SK-N-MC (cell line): ENCODE measurements around the gene PRDM15.

ENCODE experiments used
- DNase-seq: peaks from one replicate; pipeline ENCODE4 v3.0.0-alpha.2; 2011; ENCODE audit warnings: low read depth, low spot score
- H3K27ac ChIP-seq: fragments of 200-600 bp; sonication (generic); 2 replicates; pipeline ENCODE4 v1.5.1; 2016; ENCODE audit warnings: mixed run types
- H3K36me3 ChIP-seq: fragments of 200-600 bp; sonication (generic); 2 replicates; pipeline ENCODE4 v1.6.1; 2017; ENCODE audit warnings: antibody characterized with exemption, low read length, mixed read lengths; ENCODE audit not compliant: insufficient read depth
- H3K4me3 ChIP-seq: fragments of 200-600 bp; sonication (generic); 2 replicates; pipeline ENCODE4 v1.5.1; 2016
- H3K9ac ChIP-seq: fragments of 200-600 bp; sonication (generic); 2 replicates; pipeline ENCODE4 v1.8.0; 2017; ENCODE audit warnings: mixed run types, mixed read lengths; ENCODE audit not compliant: insufficient read length
- H3K9me3 ChIP-seq: fragments of 200-600 bp; sonication (generic); 2 replicates; pipeline ENCODE4 v1.6.1; 2017; ENCODE audit warnings: low read depth, mild to moderate bottlenecking, antibody characterized with exemption, low read length, moderate library complexity, mixed read lengths
- EZH2 ChIP-seq: fragments of 200-600 bp; sonication (generic); IDR thresholded peaks from one replicate; pipeline ENCODE4 v1.6.1; 2017; ENCODE audit warnings: antibody characterized with exemption
- FOXP2 ChIP-seq: optimal IDR thresholded peaks from 2 replicates; pipeline ENCODE3; 2011; ENCODE audit warnings: mild to moderate bottlenecking, moderate library complexity; ENCODE audit not compliant: insufficient read depth; ENCODE audit errors: extremely low read length, control extremely low read depth
- POLR2AphosphoS5 ChIP-seq: IDR thresholded peaks from 2 replicates; pipeline ENCODE4 v1.6.1; 2012; ENCODE audit warnings: mild to moderate bottlenecking, low read depth, low read length, borderline replicate concordance

PRDM15 gene

GRCh38 chr21:41769933-41770332 is 109.2 kb downstream of the PRDM15 start:
- H3K36me3 ChIP-seq: peaks cover 7% of the 10 kb centered on the region; the same call in 1 of the 2 replicates
- no peak for DNase-seq
- H3K4me3 ChIP-seq: no peak overlapping the region
- no peak overlapping the region for H3K9ac ChIP-seq
- TF ChIP-seq EZH2 (no peak), POLR2AphosphoS5 (no peak), FOXP2 (no peak)
- H3K27ac ChIP-seq: no peak overlapping the region
- no peaks in the 10 kb centered on the region for H3K9me3 ChIP-seq

GRCh38 chr21:41769521-41769920 is 109.6 kb downstream of the PRDM15 start:
- TF ChIP-seq POLR2AphosphoS5 (no peak), EZH2 (no peak)
- no peak for DNase-seq
- peaks cover 7% of the 10 kb centered on the region; the same call in 1 of the 2 replicates for H3K36me3 ChIP-seq
- no peaks in the 10 kb centered on the region for H3K9me3 ChIP-seq
- peak overlapping the region; percentile 92; the same call in 1 of the 2 replicates for H3K4me3 ChIP-seq
- no peak overlapping the region for H3K27ac ChIP-seq
- H3K9ac ChIP-seq: no peak overlapping the region

GRCh38 chr21:41769111-41769510 is 110.0 kb downstream of the PRDM15 start:
- DNase-seq: no peak
- Histone ChIP-seq H3K27ac (peak overlapping the region; percentile 95), H3K9me3 (no peaks in the 10 kb centered on the region), H3K36me3 (peaks cover 7% of the 10 kb centered on the region; the same call in 1 of the 2 replicates), H3K9ac (peak overlapping the region; percentile 85), H3K4me3 (peak overlapping the region; percentile 92)
- TF ChIP-seq POLR2AphosphoS5 (no peak), FOXP2 (no peak), EZH2 (no peak)

GRCh38 chr21:41768437-41769042 is 110.6 kb downstream of the PRDM15 start:
- Histone ChIP-seq H3K4me3 (peak overlapping the region; percentile 92), H3K36me3 (peaks cover 7% of the 10 kb centered on the region; the same call in 1 of the 2 replicates), H3K27ac (peak overlapping the region; percentile 95), H3K9me3 (no peaks in the 10 kb centered on the region), H3K9ac (peak overlapping the region; percentile 85)
- peak; percentile 35 for DNase-seq
- TF ChIP-seq POLR2AphosphoS5: no peak
- no peak for TF ChIP-seq EZH2

- Histone ChIP-seq H3K9ac (peak overlapping the region; percentile 85), H3K9me3 (no peaks in the 10 kb centered on the region), H3K27ac (peak overlapping the region; percentile 95), H3K36me3 (peaks cover 7% of the 10 kb centered on the region; the same call in 1 of the 2 replicates), H3K4me3 (peak overlapping the region; percentile 92)
- DNase-seq: peak; percentile 83
- TF ChIP-seq FOXP2 (no peak), POLR2AphosphoS5 (peak; percentile 61)
Observed at GRCh38 chr21:41767606-41768436, 111.3 kb downstream of the PRDM15 start.

- Histone ChIP-seq H3K36me3 (peaks cover 7% of the 10 kb centered on the region; the same call in 1 of the 2 replicates), H3K4me3 (peak within 1 kb of the TSS; percentile 92), H3K9ac (peak within 1 kb of the TSS; percentile 85), H3K9me3 (no peaks in the 10 kb centered on the region), H3K27ac (peak within 1 kb of the TSS; percentile 95)
- DNase-seq: no peak
- no peak for TF ChIP-seq EZH2
- TF ChIP-seq POLR2AphosphoS5: peak; percentile 74; the same call in 1 of the 2 replicates
Observed at GRCh38 chr21:41766883-41767605, 112.1 kb downstream of the PRDM15 start, which contains the start of gene RIPK4. Gene RIPK4, minus strand, starts transcription at chr21:41767052. Its CDS starts 11 bp downstream, at chr21:41767041.

- TF ChIP-seq POLR2AphosphoS5 (no peak), FOXP2 (no peak), EZH2 (no peak)
- no peak for DNase-seq
Observed at GRCh38 chr21:41765973-41766882, 112.9 kb downstream of the PRDM15 start.

GRCh38 chr21:41765420-41765821 is 113.7 kb downstream of the PRDM15 start:
- TF ChIP-seq EZH2 (no peak), POLR2AphosphoS5 (no peak), FOXP2 (no peak)
- no peaks in the 10 kb centered on the region for H3K9me3 ChIP-seq
- H3K4me3 ChIP-seq: peak overlapping the region; percentile 92
- peak overlapping the region; percentile 85 for H3K9ac ChIP-seq
- peak overlapping the region; percentile 61; the same call in 1 of the 2 replicates for H3K27ac ChIP-seq
- no peak for DNase-seq
- peaks cover 7% of the 10 kb centered on the region; the same call in 1 of the 2 replicates for H3K36me3 ChIP-seq

More at GRCh38 chr21:41765973-41766882, 112.9 kb downstream of the PRDM15 start:
- no peaks in the 10 kb centered on the region for H3K9me3 ChIP-seq
- H3K9ac ChIP-seq: peak overlapping the region; percentile 85
- H3K27ac ChIP-seq: peak overlapping the region; percentile 61
- H3K4me3 ChIP-seq: peak overlapping the region; percentile 92
- peaks cover 7% of the 10 kb centered on the region; the same call in 1 of the 2 replicates for H3K36me3 ChIP-seq
